Ishikawa (cell line): ENCODE data around the gene ARPC1B.

Experiments used
- CEBPB ChIP-seq: IDR thresholded peaks from 2 replicates; pipeline ENCODE4 v1.6.1; 2012
- CREB1 ChIP-seq: IDR thresholded peaks from 2 replicates; pipeline ENCODE4 v1.6.1; 2012; ENCODE audit warnings: low read depth
- EGR1 ChIP-seq: IDR thresholded peaks from 2 replicates; pipeline ENCODE4 v1.6.1; 2012
- EP300 ChIP-seq: IDR thresholded peaks from 2 replicates; pipeline ENCODE4 v1.6.1; 2012; ENCODE audit warnings: borderline replicate concordance
- FOXM1 ChIP-seq: IDR thresholded peaks from 2 replicates; pipeline ENCODE4 v1.6.1; 2012; ENCODE audit warnings: low read depth, borderline replicate concordance
- MAX ChIP-seq: IDR thresholded peaks from 2 replicates; pipeline ENCODE4 v1.6.1; 2012
- NFIC ChIP-seq: IDR thresholded peaks from 2 replicates; pipeline ENCODE4 v1.6.1; 2012
- RAD21 ChIP-seq: IDR thresholded peaks from 2 replicates; pipeline ENCODE4 v1.6.1; 2012; ENCODE audit warnings: low read depth
- REST ChIP-seq: IDR thresholded peaks from 2 replicates; pipeline ENCODE4 v1.6.1; 2012; ENCODE audit warnings: low read depth, mild to moderate bottlenecking
- TAF1 ChIP-seq: IDR thresholded peaks from 2 replicates; pipeline ENCODE4 v1.6.1; 2012; ENCODE audit warnings: low read depth, mild to moderate bottlenecking
- TCF12 ChIP-seq: IDR thresholded peaks from 2 replicates; pipeline ENCODE4 v1.6.1; 2012; ENCODE audit warnings: low read depth
- TEAD4 ChIP-seq: IDR thresholded peaks from 2 replicates; pipeline ENCODE4 v1.6.1; 2012
- USF1 ChIP-seq: IDR thresholded peaks from 2 replicates; pipeline ENCODE4 v1.6.1; 2012
- YY1 ChIP-seq: IDR thresholded peaks from 2 replicates; pipeline ENCODE4 v1.6.1; 2012; ENCODE audit warnings: low read depth
- ZBTB7A ChIP-seq: IDR thresholded peaks from 2 replicates; pipeline ENCODE4 v1.6.1; 2012; ENCODE audit warnings: low read depth

The ARPC1B gene

GRCh38 chr7:99396418-99397296 lies 22.1 kb downstream of the ARPC1B start:
- TF ChIP-seq USF1 (no peak), ZBTB7A (no peak), EGR1 (no peak)

GRCh38 chr7:99397297-99397983 lies 22.9 kb downstream of the ARPC1B start:
- TF ChIP-seq MAX (no peak), FOXM1 (no peak), RAD21 (no peak)

GRCh38 chr7:99398891-99399445 lies 24.4 kb downstream of the ARPC1B start:
- TF ChIP-seq CEBPB (no peak), TEAD4 (no peak), FOXM1 (no peak), NFIC (no peak), TAF1 (no peak), RAD21 (no peak), ZBTB7A (no peak), YY1 (no peak), MAX (no peak), EGR1 (no peak), TCF12 (no peak), USF1 (no peak), CREB1 (no peak), EP300 (no peak), REST (no peak)

- TF ChIP-seq YY1 (no peak), USF1 (no peak), EGR1 (no peak), TEAD4 (no peak), NFIC (no peak), TAF1 (no peak), REST (no peak), TCF12 (no peak)
Measured at GRCh38 chr7:99399597-99399996, 25.1 kb downstream of the ARPC1B start.

- TF ChIP-seq FOXM1 (no peak), TAF1 (no peak)
Measured at GRCh38 chr7:99402854-99403253, 28.3 kb downstream of the ARPC1B start.

GRCh38 chr7:99403764-99404163 lies 29.2 kb downstream of the ARPC1B start:
- TF ChIP-seq REST (no peak), TCF12 (no peak), YY1 (no peak), MAX (no peak), FOXM1 (no peak), TAF1 (no peak), CREB1 (no peak), USF1 (no peak), EP300 (no peak), TEAD4 (no peak), CEBPB (no peak), ZBTB7A (no peak), NFIC (no peak), EGR1 (no peak), RAD21 (no peak)
